Kidney epithelial cell (primary cell): ENCODE results near the gene AKAP13. TPM values are rescaled to one million over a fixed set of nuclear protein-coding genes. Genes with fewer than 3 reads are reported as not detected.
"Not testable (repeated sequence)": the region's sequence is repeated elsewhere in the genome, so short reads cannot be mapped to it uniquely, and the experiment has no call there.

Experiments used
- DNase-seq: peaks from one replicate; pipeline ENCODE4 v3.0.0-alpha.2; 2010; ENCODE audit warnings: low read depth
- H3K27me3 ChIP-seq: 2 replicates; pipeline ENCODE4 v1.6.0; 2011; ENCODE audit warnings: low read length; ENCODE audit not compliant: control insufficient read depth, insufficient read depth
- H3K36me3 ChIP-seq: 2 replicates; pipeline ENCODE4 v1.5.1; 2011; ENCODE audit warnings: low read length; ENCODE audit not compliant: control insufficient read depth, insufficient read depth
- H3K4me3 ChIP-seq: 2 replicates; pipeline ENCODE4 v1.5.1; 2011; ENCODE audit warnings: low read depth, mild to moderate bottlenecking, control low read depth, low read length
- CTCF ChIP-seq: IDR thresholded peaks from 2 replicates; pipeline ENCODE4 v1.5.1; 2011; ENCODE audit warnings: mild to moderate bottlenecking, moderate library complexity, low read length, control low read depth, inconsistent platforms; ENCODE audit not compliant: insufficient read depth, poor library complexity, severe bottlenecking
- total RNA-seq: library from RNA; depleted of rRNA; stranded (reverse); fragments of >200 nt; gene quantifications from 2 replicates; pipeline ENCODE4 v1.2.3, GENCODE V29; 2015

AKAP13 gene
- total RNA-seq, 1 donor from 2014 or later = 54.0 TPM

DNA sequence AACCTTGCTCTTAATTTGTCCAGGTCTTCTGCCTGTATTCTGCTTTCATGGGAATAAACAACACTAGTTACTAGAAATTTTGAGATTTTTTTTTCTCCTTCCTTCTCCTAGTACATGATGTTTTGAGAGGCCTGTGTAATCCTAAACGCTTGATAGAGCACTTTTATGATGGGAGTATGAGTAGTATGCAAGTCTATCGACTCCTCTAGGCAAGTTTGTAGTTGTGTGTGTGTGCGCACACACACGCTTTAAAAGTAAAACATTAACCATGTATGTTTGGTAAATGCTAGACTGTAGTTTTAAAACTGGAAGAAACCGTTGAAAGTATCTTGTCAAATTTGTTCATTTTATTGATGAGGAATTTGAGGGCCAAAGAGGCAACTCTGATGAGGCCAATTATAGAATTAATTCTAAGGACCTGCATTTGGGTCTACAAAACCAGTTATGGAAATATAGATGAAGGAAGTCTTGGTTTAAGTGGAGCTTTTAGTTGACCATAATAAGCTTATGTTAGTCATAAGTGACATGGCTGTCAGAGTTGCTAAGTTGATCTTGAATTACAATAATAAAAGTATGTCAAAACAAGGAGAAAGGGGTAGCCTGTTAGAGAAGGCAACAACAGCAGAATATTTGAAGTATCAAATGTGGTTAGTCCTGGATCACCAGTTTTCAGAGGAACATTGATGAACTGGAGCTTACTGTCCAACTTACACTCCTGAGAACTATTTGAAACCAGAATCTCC, 47.1 kb downstream of the AKAP13 start:
- no peak for DNase-seq
- TF ChIP-seq CTCF = no peak

GRCh38 chr15:85429522-85429921, 49.1 kb downstream of the AKAP13 start:
- no peak overlapping the region for H3K4me3 ChIP-seq
- no peak for DNase-seq
- no peaks in the 10 kb centered on the region for H3K27me3 ChIP-seq
- H3K36me3 ChIP-seq = no peaks in the 10 kb centered on the region
- no peak for TF ChIP-seq CTCF

More for the DNA sequence above, 47.1 kb downstream of the AKAP13 start:
- no peak overlapping the region for H3K4me3 ChIP-seq
- no peaks in the 10 kb centered on the region for H3K36me3 ChIP-seq
- no peaks in the 10 kb centered on the region for H3K27me3 ChIP-seq

DNA sequence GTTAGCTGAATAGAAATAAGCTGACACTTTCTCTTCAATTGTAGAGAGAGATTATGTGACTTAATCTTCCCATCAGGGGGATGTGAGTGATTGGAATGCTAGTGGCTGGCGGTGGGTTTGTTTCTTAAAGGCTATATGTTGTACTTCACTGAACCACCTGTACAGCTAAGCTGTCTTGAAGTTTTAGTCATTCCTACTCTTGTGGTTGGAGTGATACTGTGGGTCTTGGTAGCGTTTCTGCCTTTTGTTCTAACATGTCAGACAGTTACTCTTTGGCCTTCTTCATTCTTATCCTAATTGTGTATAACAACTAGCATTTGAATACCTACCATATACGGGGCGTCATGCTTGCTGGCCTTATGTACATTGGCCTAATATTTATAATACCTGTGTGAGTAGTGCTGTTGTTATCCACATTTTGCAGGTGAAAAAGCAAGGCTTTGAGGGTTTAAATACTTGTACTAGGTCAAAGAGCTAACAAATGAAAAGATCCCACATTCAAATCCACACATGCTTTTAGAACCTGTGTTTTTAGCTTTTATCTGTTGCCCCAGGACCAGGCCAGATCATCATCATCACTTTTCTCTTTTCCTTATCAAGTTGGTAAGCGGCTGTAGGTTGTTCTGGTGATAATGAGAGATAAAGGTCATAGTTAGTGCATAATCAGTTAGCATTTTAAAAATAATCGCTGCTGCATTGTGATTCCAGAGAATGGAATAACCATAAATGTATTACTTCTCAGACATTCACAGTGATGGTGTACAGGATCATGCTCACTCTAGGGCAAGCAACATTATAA, 50.2 kb downstream of the AKAP13 start:
- Histone ChIP-seq H3K27me3 (no peaks in the 10 kb centered on the region), H3K4me3 (no peak overlapping the region), H3K36me3 (no peaks in the 10 kb centered on the region)
- TF ChIP-seq CTCF = no peak
- no peak for DNase-seq

GRCh38 chr15:85439996-85440395, 59.6 kb downstream of the AKAP13 start:
- Histone ChIP-seq H3K36me3 (no peaks in the 10 kb centered on the region), H3K4me3 (no peak overlapping the region), H3K27me3 (no peaks in the 10 kb centered on the region)
- no peak for TF ChIP-seq CTCF
- DNase-seq = no peak

DNA sequence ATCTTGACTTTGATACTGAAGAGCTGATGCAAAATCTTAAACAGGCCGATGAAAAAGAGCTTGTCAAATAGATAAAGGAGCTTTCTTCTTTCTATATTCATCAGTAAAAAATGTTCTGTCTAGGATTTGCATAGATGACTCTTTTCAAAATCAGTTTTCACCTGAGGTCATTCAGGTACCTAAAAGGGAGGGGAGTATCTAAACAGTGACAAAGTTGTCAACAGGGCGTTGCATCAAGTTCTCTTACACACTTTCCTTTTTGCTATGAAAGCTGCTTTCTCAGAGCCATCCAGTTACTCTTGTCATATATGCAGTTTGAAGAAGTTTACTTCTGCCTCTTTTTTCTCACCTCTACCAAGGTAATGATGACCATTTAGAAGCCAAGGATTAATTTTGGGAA, 60.0 kb downstream of the AKAP13 start:
- Histone ChIP-seq H3K27me3 (no peaks in the 10 kb centered on the region), H3K4me3 (no peak overlapping the region), H3K36me3 (no peaks in the 10 kb centered on the region)
- no peak for TF ChIP-seq CTCF
- no peak for DNase-seq

GRCh38 chr15:85441854-85442253, 61.5 kb downstream of the AKAP13 start:
- H3K27me3 ChIP-seq, DNase-seq, H3K4me3 ChIP-seq, H3K36me3 ChIP-seq: not testable (repeated sequence)
